GM12875 (cell line): ENCODE results near the gene FGR.

Source experiments
- H3K4me3 ChIP-seq: one replicate; pipeline ENCODE4 v1.5.1; 2011; ENCODE audit warnings: low read depth, low read length, control low read depth
- CTCF ChIP-seq: IDR thresholded peaks from 2 replicates; pipeline ENCODE4 v1.5.1; 2011; ENCODE audit warnings: low read depth, mild to moderate bottlenecking, control low read depth, inconsistent platforms, low read length, moderate library complexity, borderline replicate concordance; ENCODE audit not compliant: insufficient read depth

The FGR gene

GRCh38 chr1:27612718-27613117 lies 22.3 kb downstream of the FGR start:
- no peak for TF ChIP-seq CTCF
- H3K4me3 ChIP-seq, result no peak overlapping the region

GRCh38 chr1:27611450-27611849 lies 23.5 kb downstream of the FGR start:
- no peak for TF ChIP-seq CTCF

GRCh38 chr1:27609618-27610240 lies 25.3 kb downstream of the FGR start:
- no peak for TF ChIP-seq CTCF

More at GRCh38 chr1:27611450-27611849, 23.5 kb downstream of the FGR start:
- H3K4me3 ChIP-seq, result no peak overlapping the region

GRCh38 chr1:27609210-27609555 lies 25.8 kb downstream of the FGR start:
- no peak overlapping the region for H3K4me3 ChIP-seq
- TF ChIP-seq CTCF, result no peak

More at GRCh38 chr1:27609618-27610240, 25.3 kb downstream of the FGR start:
- H3K4me3 ChIP-seq, result no peak overlapping the region

- no peak for TF ChIP-seq CTCF
- no peak overlapping the region for H3K4me3 ChIP-seq
These were observed 27.7 kb downstream of the FGR start for GRCh38 chr1:27607239-27607804.

- no peak overlapping the region for H3K4me3 ChIP-seq
- no peak for TF ChIP-seq CTCF
These were observed 28.2 kb downstream of the FGR start for GRCh38 chr1:27606708-27607238.
